NT2/D1 (cell line): ENCODE measurements around the gene PTPRT.

Experiments used
- DNase-seq: peaks from one replicate; pipeline ENCODE4 v3.0.0-alpha.2; 2011; ENCODE audit warnings: low read depth, low spot score
- H3K27me3 ChIP-seq: 2 replicates; pipeline ENCODE4 v1.6.0; 2011; ENCODE audit warnings: mild to moderate bottlenecking; ENCODE audit not compliant: insufficient read length, insufficient read depth
- H3K36me3 ChIP-seq: 2 replicates; pipeline ENCODE4 v1.6.1; 2011; ENCODE audit warnings: mild to moderate bottlenecking, low read length, mixed read lengths; ENCODE audit not compliant: insufficient read depth, insufficient read length
- H3K4me1 ChIP-seq: 2 replicates; pipeline ENCODE4 v1.5.1; 2011; ENCODE audit not compliant: insufficient read depth, insufficient read length
- H3K4me3 ChIP-seq: 2 replicates; pipeline ENCODE4 v1.5.1; 2011; ENCODE audit warnings: low read depth; ENCODE audit not compliant: insufficient read length
- H3K9ac ChIP-seq: 2 replicates; pipeline ENCODE4 v1.6.0; 2011; ENCODE audit warnings: low read depth; ENCODE audit not compliant: insufficient read length
- H3K9me3 ChIP-seq: 2 replicates; pipeline ENCODE4 v1.5.1; 2011; ENCODE audit warnings: mild to moderate bottlenecking, low read length; ENCODE audit not compliant: insufficient read depth
- SUZ12 ChIP-seq: IDR thresholded peaks from 2 replicates; pipeline ENCODE4 v1.6.1; 2011; ENCODE audit not compliant: insufficient read length, insufficient read depth; ENCODE audit errors: extremely low read depth
- YY1 ChIP-seq: IDR thresholded peaks from 2 replicates; pipeline ENCODE4 v1.6.1; 2011; ENCODE audit not compliant: insufficient read length, insufficient read depth
- ZNF274 ChIP-seq: IDR thresholded peaks from 2 replicates; pipeline ENCODE4 v1.6.1; 2011; ENCODE audit warnings: mild to moderate bottlenecking, low read depth, low read length

The PTPRT gene

DNA sequence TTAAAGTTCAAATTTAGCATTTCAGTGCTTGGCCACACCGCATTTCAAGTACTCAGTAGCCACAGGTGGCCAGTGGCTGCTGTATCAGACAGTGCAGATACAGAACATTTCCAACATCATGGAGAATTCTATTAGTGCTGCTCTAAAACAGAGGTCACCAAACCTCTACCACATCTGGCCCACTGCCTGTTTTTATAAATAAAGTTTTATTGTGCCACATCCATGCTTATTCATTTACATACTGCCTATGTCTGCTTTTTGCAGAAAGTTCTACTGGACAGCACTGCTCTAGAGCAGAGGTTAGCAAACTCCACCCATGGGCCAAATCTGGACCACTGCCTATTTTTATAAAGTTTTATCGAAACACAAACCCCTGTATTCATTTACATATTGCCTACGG is 3.7 kb upstream of the PTPRT start:
- H3K36me3 ChIP-seq, result no peaks in the 10 kb centered on the region
- no peaks in the 10 kb centered on the region for H3K4me1 ChIP-seq
- peaks cover 54% of the 10 kb centered on the region for H3K27me3 ChIP-seq
- H3K9me3 ChIP-seq, result peaks cover 2% of the 10 kb centered on the region; the same call in 1 of the 2 replicates
- H3K9ac ChIP-seq, result no peak overlapping the region
- TF ChIP-seq ZNF274 (no peak), YY1 (no peak), SUZ12 (no peak)
- DNase-seq, result no peak
- H3K4me3 ChIP-seq, result no peak overlapping the region

- Histone ChIP-seq H3K4me3 (no peak overlapping the region), H3K9ac (no peak overlapping the region), H3K9me3 (no peaks in the 10 kb centered on the region), H3K4me1 (peaks cover 3% of the 10 kb centered on the region), H3K36me3 (no peaks in the 10 kb centered on the region), H3K27me3 (peaks cover 55% of the 10 kb centered on the region)
- TF ChIP-seq SUZ12 (no peak), YY1 (no peak), ZNF274 (no peak)
- DNase-seq, result peak; percentile 49
Observed at GRCh38 chr20:43191946-43192863, 2.5 kb upstream of the PTPRT start.

DNA sequence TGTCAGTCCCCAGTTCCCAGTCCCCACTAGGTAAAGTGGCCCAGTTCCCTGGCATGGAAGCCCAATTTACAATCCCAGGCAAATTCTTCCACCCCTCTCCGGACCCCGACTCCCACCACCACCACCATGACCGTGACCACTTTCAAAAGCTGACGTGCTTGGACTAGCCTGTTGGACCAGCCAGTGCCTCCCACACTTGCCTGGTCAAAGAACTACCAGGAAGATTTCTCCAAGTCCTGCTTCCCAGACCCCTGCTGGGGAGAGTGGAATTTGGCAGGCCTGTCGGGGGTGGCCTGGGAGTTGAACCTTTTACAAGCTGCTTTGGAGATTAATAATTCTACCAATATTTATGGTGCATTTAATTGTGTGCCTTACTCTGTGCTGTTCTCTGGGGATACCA is 1.4 kb upstream of the PTPRT start:
- peaks cover 3% of the 10 kb centered on the region for H3K4me1 ChIP-seq
- H3K9me3 ChIP-seq, result no peaks in the 10 kb centered on the region
- no peaks in the 10 kb centered on the region for H3K36me3 ChIP-seq
- no peak overlapping the region for H3K9ac ChIP-seq
- H3K4me3 ChIP-seq, result no peak overlapping the region
- H3K27me3 ChIP-seq, result peaks cover 52% of the 10 kb centered on the region
- no peak for DNase-seq
- TF ChIP-seq ZNF274 (no peak), SUZ12 (no peak), YY1 (no peak)

DNA sequence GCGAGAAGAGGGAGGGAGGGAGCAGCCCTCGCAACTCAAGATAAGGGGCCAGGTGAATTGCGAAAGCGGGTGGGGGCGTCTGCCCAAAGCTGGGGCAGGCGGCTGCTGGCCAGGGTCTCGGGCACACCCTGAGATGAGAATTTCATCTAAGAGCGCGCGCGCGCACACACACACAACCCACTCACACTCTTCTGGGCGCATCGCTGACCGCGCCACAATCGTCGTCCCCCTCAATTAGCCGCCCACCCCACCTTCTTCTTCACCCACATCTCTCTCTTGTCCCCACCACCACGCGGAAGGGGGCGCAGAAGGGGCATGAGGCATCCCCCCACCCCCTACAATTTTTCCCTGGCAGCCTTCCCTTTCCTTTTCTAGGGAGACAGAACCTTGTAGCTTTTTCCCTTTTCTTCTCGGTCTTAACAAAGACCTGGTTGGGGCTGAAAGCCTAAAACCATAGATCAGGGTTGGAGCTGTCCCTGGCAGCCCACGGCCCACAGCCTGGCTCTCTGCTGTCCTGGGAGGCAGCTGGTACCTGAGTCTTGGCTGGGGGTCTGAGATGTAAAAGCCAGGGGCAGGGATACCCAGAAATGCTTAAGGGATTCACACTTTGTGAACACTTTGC is 737 bp upstream of the PTPRT start:
- Histone ChIP-seq H3K4me3 (peak overlapping the region; percentile 41), H3K27me3 (peaks cover 52% of the 10 kb centered on the region)

DNA sequence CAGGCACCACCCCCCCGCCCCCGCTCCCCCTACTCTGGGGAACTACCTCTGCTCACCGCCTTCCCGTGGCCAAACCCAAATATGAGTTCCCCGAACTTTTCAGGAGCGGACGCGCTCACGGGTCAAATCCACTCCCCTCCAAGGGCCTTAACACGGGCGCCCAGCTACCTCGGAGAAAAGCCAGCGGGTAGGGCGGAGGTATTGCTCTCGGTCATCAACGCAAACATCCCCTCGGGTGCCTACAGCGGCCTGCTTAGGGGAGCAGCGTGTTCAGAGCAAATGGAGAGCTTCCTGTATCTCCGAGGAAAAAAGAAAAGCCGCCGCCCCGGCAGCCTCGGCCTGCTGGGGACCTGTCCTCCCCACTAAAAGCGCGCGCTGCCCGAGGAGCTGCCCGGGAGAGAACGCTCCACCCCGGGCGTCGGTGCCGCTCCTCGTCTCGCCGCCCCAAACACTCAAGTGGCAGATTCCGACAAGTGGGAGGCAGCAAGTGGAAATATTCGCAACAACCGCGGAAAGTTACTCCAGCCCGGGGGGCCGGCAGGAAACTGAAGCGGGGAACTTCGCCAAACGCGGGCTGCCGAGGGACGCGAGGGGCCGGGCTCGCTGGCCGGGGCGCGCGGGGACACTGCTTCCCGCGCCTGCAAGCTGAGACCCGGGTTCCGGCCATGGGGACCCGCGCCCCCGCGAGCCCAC is 699 bp downstream of the PTPRT start:
- no peaks in the 10 kb centered on the region for H3K36me3 ChIP-seq
- H3K27me3 ChIP-seq, result peaks cover 52% of the 10 kb centered on the region
- no peak for DNase-seq
- no peaks in the 10 kb centered on the region for H3K9me3 ChIP-seq
- TF ChIP-seq ZNF274 (no peak), SUZ12 (peak; percentile 17), YY1 (no peak)
- H3K4me3 ChIP-seq, result peak overlapping the region; percentile 57
- peak overlapping the region; percentile 66 for H3K9ac ChIP-seq
- peaks cover 3% of the 10 kb centered on the region for H3K4me1 ChIP-seq

More for the DNA sequence above, 737 bp upstream of the PTPRT start:
- Histone ChIP-seq H3K9me3 (no peaks in the 10 kb centered on the region), H3K36me3 (no peaks in the 10 kb centered on the region), H3K9ac (peak overlapping the region; percentile 34), H3K4me1 (peaks cover 3% of the 10 kb centered on the region)
- TF ChIP-seq YY1 (no peak), SUZ12 (no peak), ZNF274 (no peak)
- no peak for DNase-seq

DNA sequence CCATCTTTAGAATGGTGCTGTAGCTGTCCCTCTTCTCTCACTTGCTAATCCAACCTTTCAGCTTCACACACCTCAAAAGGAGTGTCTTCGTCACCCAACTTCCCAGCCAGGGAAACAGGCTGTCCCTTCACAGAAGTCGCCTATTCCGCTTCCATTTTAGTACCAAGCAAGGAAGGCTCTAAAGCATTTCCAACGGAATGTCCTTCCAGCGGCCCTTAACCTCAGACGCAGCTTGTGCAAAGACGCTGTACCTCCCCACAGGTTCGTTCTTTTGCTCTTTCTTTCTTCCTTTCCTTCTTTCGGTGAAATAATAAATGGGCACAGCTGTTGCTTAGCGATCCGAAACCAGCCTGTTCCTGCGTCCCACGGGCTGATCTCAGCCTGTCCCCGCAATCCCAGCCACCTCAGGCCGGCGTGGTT is 1.5 kb downstream of the PTPRT start:
- Histone ChIP-seq H3K4me3 (peak overlapping the region; percentile 29), H3K4me1 (peaks cover 3% of the 10 kb centered on the region), H3K27me3 (peaks cover 51% of the 10 kb centered on the region), H3K9ac (no peak overlapping the region), H3K9me3 (no peaks in the 10 kb centered on the region), H3K36me3 (no peaks in the 10 kb centered on the region)
- DNase-seq, result no peak
- peak; percentile 77 for TF ChIP-seq SUZ12
- no peak for TF ChIP-seq YY1
- TF ChIP-seq ZNF274, result no peak
